Breast epithelium (tissue), 4 donors: ENCODE results near the gene ALG12. TPM values are rescaled to one million over a fixed set of nuclear protein-coding genes. Genes with fewer than 3 reads are reported as not detected.

ENCODE experiments used
- DNase-seq, 2 donors: peaks; one replicate each; pipeline ENCODE4 v3.0.0-alpha.2; 2019; ENCODE audit warnings: low spot score in 2 of 2
- H3K27ac ChIP-seq, 2 donors: fragments of 200-600 bp; sonication (generic) in 1 of 2; one replicate each; pipeline ENCODE4 v1.5.1; 2016 to 2019; ENCODE audit warnings: mild to moderate bottlenecking in 1 of 2
- H3K27me3 ChIP-seq, 2 donors: fragments of 200-600 bp; sonication (generic) in 1 of 2; one replicate each; pipeline versions ENCODE4 v1.5.1 to v1.6.0; 2017 to 2019; ENCODE audit warnings: control low read depth in 1 of 2, mild to moderate bottlenecking in 1 of 2
- H3K36me3 ChIP-seq: fragments of 200-600 bp; one replicate; pipeline ENCODE4 v1.5.1; 2019
- H3K4me1 ChIP-seq, 2 donors: fragments of 200-600 bp; sonication (generic); one replicate each; pipeline ENCODE4 v1.5.1; 2016 to 2019; ENCODE audit warnings: control low read depth in 1 of 2
- H3K4me3 ChIP-seq, 3 donors: fragments of 200-600 bp; sonication (generic); 1 replicate in 2 of 3; 2 replicates in 1 of 3; pipeline ENCODE4 v1.5.1; 2016 to 2019; ENCODE audit warnings: mild to moderate bottlenecking in 3 of 3, moderate library complexity in 2 of 3
- H3K9me3 ChIP-seq, 2 donors: fragments of 200-600 bp; sonication (generic) in 1 of 2; one replicate each; pipeline ENCODE4 v1.5.1; 2016 to 2019; ENCODE audit warnings: control low read depth in 1 of 2
- POLR2A ChIP-seq: fragments of 450-650 bp; IDR thresholded peaks from one replicate; pipeline ENCODE4 v1.6.1; 2016; ENCODE audit warnings: antibody characterized with exemption, mild to moderate bottlenecking, moderate library complexity
- POLR2AphosphoS5 ChIP-seq, 3 donors: sonication (generic); formaldehyde crosslinking; IDR thresholded peaks; one replicate each; pipeline ENCODE4 v1.6.1; 2017; ENCODE audit warnings: antibody characterized with exemption in 3 of 3
- intact Hi-C: fragments of 100-400 bp; cut with DNase I; formaldehyde crosslinking; loops from one replicate; pipeline ENCODE4 v1.15.1; 2023; ENCODE audit warnings: low total_unique reads
- total RNA-seq, 3 donors: library from RNA; depleted of rRNA; stranded (reverse); fragments of >200 nt; gene quantifications; one replicate each; pipeline ENCODE4 v1.1.0, GENCODE V29; 2016
- TF ChIP-seq, protein P1 (sequence below), 3 donors: fragments of 450-650 bp; IDR thresholded peaks; one replicate each; pipeline ENCODE4 v1.5.1; 2016 to 2017; ENCODE audit warnings: antibody characterized with exemption in 3 of 3, mild to moderate bottlenecking in 3 of 3, moderate library complexity in 3 of 3

The ALG12 gene
- total RNA-seq, 3 donors from 2014 or later: 16.6 to 22.4 (median 19.7) TPM

DNA sequence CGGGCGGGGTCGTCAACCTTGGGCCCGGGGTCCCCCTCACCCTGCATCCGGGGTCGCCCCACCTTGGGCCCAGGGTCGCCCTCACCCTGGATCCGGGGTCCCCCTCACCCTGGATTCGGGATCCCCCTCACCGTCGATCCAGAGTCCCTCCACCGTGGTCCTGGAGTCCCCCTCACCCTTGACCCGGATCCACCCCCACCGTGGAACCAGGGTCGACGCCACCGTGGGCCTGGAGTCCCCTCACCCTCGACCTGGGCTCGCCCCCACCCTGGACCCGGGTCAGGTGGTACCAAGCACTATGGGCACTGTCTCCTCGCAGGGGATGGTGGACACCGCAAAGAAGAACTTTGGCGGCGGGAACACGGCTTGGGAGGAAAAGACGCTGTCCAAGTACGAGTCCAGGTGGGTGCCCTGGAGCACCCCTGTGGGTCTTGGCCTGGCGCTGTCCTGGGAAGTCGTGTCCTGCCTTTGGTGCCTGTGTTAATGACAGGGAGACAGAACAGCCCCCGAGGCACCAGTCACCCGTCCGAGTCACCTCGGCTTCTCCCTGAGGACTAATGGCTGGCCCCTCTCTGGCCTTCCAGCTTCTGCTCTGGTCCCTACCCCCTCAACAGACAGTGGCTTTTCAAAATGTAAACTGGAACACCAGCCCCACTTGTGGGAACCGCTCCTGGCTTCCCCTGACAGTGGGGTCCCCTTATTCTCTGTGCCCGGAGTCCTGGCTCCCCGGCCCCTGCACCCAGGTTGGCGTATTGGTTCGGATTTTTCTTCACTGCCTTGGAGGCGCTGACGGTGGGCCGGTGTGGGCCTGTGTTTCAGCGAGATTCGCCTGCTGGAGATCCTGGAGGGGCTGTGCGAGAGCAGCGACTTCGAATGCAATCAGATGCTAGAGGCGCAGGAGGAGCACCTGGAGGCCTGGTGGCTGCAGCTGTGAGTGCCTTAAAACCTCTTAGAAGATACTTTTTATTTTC is 958 bp upstream of the ALG12 start:
- peak overlapping the region; percentile 67 to 94 (median 80) for H3K4me3 ChIP-seq
- no peaks in the 10 kb centered on the region for H3K36me3 ChIP-seq
- peak overlapping the region; percentile 89 to 95 for H3K27ac ChIP-seq
- intact Hi-C loops: no loop called here
- H3K9me3 ChIP-seq: no peaks in the 10 kb centered on the region
- no peak for DNase-seq
- H3K27me3 ChIP-seq: no peaks in the 10 kb centered on the region
- TF ChIP-seq, protein P1, sequence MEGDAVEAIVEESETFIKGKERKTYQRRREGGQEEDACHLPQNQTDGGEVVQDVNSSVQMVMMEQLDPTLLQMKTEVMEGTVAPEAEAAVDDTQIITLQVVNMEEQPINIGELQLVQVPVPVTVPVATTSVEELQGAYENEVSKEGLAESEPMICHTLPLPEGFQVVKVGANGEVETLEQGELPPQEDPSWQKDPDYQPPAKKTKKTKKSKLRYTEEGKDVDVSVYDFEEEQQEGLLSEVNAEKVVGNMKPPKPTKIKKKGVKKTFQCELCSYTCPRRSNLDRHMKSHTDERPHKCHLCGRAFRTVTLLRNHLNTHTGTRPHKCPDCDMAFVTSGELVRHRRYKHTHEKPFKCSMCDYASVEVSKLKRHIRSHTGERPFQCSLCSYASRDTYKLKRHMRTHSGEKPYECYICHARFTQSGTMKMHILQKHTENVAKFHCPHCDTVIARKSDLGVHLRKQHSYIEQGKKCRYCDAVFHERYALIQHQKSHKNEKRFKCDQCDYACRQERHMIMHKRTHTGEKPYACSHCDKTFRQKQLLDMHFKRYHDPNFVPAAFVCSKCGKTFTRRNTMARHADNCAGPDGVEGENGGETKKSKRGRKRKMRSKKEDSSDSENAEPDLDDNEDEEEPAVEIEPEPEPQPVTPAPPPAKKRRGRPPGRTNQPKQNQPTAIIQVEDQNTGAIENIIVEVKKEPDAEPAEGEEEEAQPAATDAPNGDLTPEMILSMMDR (IDR thresholded peaks at IDR 0.05): no peak
- TF ChIP-seq POLR2AphosphoS5 (IDR thresholded peaks at IDR 0.05) (no peak), POLR2A (no peak)
- H3K4me1 ChIP-seq: peaks cover 5 to 6% of the 10 kb centered on the region in 2 donors

DNA sequence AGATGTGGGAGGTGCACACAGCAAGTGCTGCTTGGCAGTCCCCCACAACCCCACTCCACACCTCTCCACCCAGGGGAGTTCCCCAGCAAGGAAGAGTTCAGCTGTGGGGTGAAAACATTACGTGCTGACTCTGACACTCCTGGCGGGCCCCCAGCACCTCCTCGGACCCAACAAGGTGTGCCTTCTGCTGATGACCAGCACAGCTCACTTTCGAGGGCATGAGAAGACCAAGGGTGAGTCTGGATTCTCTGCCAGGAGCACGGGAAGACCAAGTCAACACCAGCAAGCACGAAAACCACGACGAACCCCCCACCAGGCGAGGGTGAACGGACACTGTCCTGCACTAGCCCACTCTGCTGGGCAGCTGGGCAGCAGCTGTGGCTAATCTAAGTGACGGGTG is 1.4 kb downstream of the ALG12 start:
- no peak for TF ChIP-seq POLR2A
- no peak for TF ChIP-seq POLR2AphosphoS5 (IDR thresholded peaks at IDR 0.05)
- TF ChIP-seq, protein P1 (IDR thresholded peaks at IDR 0.05): no peak
- H3K9me3 ChIP-seq: no peaks in the 10 kb centered on the region
- peak overlapping the region in 2 of 3 donors; percentile 67 to 94 for H3K4me3 ChIP-seq
- no peaks in the 10 kb centered on the region for H3K27me3 ChIP-seq
- peaks cover 4% of the 10 kb centered on the region for H3K36me3 ChIP-seq
- H3K27ac ChIP-seq: no peak overlapping the region
- no peak for DNase-seq
- intact Hi-C loops: no loop called here
- H3K4me1 ChIP-seq: peaks cover 5 to 6% of the 10 kb centered on the region in 2 donors

DNA sequence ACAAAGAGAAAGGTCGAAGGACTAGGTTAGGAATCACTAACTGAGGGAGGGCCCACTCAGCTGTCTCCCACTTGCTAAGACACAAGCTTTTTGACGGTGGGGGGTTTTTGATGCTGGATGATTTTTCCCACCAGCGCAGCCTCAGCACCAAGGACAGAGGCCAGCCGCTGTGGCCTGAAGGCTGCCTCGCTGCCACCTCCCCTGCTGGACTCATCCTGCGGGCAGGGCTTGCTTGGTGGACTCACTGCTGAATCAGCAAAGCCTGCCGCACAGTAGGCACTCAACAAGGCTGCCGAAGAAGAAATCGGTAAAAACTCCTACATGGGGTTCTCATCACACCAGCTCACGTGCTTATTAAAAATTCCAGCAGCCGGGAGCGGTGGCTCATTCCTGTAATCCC is 2.6 kb downstream of the ALG12 start:
- intact Hi-C loops: no loop called here

DNA sequence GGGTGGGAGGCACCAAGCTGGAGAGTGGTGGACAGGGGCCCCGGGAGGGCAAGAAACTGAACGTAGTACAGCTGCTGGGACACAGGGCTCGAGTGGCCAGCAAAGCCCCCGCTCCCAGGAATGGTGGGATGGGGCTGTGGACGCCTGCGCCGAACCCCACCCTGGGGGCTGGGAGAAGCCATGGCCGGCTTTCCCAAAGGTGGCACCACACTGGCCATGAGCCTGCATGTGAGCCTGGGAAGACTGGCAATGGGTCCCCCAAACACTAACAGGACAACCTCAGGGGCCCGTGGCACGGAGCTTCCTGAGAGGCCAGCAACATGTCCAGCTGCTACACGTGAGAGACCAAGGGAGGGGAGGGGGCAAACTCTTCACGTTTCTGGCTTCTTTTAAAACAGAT is 4.0 kb downstream of the ALG12 start:
- Histone ChIP-seq H3K4me3 (no peak overlapping the region), H3K36me3 (peaks cover 4% of the 10 kb centered on the region), H3K27ac (no peak overlapping the region), H3K9me3 (no peaks in the 10 kb centered on the region), H3K27me3 (no peaks in the 10 kb centered on the region), H3K4me1 (peaks cover 4 to 5% of the 10 kb centered on the region in 2 donors)
- no peak for TF ChIP-seq POLR2AphosphoS5 (IDR thresholded peaks at IDR 0.05)
- no peak for TF ChIP-seq POLR2A
- TF ChIP-seq, protein P1 (IDR thresholded peaks at IDR 0.05): no peak
- intact Hi-C loops: no loop called here
- no peak for DNase-seq

More for the DNA sequence above, 2.6 kb downstream of the ALG12 start:
- Histone ChIP-seq H3K27me3 (no peaks in the 10 kb centered on the region), H3K9me3 (no peaks in the 10 kb centered on the region), H3K36me3 (peaks cover 4% of the 10 kb centered on the region), H3K27ac (no peak overlapping the region), H3K4me3 (no peak overlapping the region), H3K4me1 (peaks cover 5 to 6% of the 10 kb centered on the region in 2 donors)
- TF ChIP-seq POLR2AphosphoS5 (IDR thresholded peaks at IDR 0.05) (no peak), POLR2A (no peak)
- TF ChIP-seq, protein P1 (IDR thresholded peaks at IDR 0.05): no peak
- no peak for DNase-seq

DNA sequence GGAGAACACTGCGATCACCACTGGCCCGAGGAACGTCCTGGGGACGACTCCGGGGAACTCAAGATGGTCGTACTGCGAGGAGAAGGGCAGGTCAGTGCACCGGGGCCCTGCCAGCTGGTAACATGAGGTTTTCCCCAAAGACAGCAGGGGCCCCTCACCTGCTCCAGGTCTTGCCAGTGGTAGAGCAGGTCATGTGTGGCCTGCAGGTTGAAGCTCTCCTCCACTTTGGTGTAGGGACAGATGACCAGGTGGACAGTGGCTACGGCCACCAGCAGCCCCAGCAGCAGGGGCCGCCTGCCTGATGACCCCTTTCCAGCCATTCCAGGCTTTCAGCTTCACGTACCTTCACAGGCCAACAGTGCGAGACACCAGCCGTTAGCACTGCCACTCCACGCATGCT is 4.8 kb downstream of the ALG12 start:
- H3K4me3 ChIP-seq: no peak overlapping the region
- DNase-seq: no peak
- H3K4me1 ChIP-seq: no peaks in the 10 kb centered on the region
- H3K27ac ChIP-seq: no peak overlapping the region
- H3K9me3 ChIP-seq: no peaks in the 10 kb centered on the region
- TF ChIP-seq POLR2AphosphoS5 (IDR thresholded peaks at IDR 0.05): no peak
- TF ChIP-seq, protein P1 (IDR thresholded peaks at IDR 0.05): no peak
- no peak for TF ChIP-seq POLR2A
- intact Hi-C loops: no loop called here
- peaks cover 4% of the 10 kb centered on the region for H3K36me3 ChIP-seq
- H3K27me3 ChIP-seq: no peaks in the 10 kb centered on the region
